Stimulated activated CD8-positive, alpha-beta memory T cell treated with anti-CD3 and anti-CD28 coated beads, Interleukin-2, amount 100 ng/mL, for 1 hour (primary cell): ENCODE results near the gene RTKN.
"Not testable (repeated sequence)": the region's sequence is repeated elsewhere in the genome, so short reads cannot be mapped to it uniquely, and the experiment has no call there.

ENCODE experiments used
- DNase-seq, 2 donors: peaks; one replicate each; pipeline ENCODE4 v3.0.0-alpha.2; 2020; ENCODE audit warnings: low read depth in 2 of 2

Gene RTKN, protein sequence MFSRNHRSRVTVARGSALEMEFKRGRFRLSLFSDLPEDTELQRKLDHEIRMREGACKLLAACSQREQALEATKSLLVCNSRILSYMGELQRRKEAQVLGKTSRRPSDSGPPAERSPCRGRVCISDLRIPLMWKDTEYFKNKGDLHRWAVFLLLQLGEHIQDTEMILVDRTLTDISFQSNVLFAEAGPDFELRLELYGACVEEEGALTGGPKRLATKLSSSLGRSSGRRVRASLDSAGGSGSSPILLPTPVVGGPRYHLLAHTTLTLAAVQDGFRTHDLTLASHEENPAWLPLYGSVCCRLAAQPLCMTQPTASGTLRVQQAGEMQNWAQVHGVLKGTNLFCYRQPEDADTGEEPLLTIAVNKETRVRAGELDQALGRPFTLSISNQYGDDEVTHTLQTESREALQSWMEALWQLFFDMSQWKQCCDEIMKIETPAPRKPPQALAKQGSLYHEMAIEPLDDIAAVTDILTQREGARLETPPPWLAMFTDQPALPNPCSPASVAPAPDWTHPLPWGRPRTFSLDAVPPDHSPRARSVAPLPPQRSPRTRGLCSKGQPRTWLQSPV

DNA sequence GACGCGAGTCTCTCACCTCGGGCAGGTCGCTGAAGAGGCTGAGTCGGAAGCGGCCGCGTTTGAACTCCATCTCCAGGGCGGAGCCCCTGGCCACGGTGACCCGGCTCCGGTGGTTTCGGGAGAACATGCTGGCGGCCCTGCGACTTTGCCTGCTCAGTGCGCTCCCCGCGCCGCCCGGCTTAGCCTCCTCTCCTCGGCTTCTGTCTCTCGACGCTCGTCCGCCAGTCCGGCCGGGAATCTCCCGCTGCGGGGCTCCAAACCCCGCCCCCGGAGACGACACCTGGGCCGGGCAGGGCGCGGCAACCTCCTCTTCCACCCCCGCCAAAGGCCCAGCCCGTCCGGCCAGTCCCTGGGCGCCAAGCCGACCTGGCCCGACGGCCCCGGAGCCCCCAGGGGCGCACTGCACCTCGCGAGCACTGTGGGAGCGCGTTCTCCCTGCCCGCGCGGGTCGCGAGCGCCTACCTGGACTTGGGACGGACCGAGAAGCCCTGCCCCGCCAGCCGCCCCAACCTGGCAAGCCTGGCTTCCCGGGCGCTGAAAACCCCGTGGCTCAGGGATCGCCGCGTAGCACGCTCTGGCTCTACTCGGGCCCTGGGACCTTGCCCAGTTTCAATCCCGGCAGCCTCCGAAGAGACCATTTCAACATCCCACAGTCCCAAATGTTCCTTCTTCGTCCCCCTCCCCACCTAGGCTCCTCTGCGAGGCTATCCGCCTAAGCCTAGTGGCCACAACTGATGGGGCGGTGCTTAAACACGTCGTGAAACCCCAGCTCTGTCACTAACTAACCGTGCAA, at the start of gene RTKN:
Gene RTKN (minus strand): TSS at position 248 of the 793 bp plus-strand sequence. CDS start 121 bp downstream, at position 127.
- DNase-seq, result peak in 1 of 2 donors; percentile 11

DNA sequence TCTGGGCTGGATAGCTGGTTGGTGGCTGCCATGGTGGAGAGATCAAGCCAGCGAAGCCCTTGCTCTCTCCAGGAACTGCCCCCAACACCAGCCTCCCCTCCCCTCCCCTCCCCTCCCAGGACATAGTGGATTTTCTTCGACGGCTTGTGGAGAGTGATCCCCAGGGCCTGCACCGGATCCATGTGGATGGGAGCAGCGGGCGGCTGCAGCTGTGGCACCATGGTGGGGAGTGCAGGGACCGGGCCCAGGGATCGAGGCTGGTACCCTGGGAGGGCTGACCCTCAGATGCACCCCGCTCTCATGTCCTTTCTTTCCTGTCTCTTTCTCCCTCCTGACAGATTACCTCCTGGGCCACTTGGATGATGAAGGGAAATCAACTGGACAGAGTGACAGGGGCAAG, 48.2 kb upstream of the RTKN start:
- DNase-seq, result no peak

DNA sequence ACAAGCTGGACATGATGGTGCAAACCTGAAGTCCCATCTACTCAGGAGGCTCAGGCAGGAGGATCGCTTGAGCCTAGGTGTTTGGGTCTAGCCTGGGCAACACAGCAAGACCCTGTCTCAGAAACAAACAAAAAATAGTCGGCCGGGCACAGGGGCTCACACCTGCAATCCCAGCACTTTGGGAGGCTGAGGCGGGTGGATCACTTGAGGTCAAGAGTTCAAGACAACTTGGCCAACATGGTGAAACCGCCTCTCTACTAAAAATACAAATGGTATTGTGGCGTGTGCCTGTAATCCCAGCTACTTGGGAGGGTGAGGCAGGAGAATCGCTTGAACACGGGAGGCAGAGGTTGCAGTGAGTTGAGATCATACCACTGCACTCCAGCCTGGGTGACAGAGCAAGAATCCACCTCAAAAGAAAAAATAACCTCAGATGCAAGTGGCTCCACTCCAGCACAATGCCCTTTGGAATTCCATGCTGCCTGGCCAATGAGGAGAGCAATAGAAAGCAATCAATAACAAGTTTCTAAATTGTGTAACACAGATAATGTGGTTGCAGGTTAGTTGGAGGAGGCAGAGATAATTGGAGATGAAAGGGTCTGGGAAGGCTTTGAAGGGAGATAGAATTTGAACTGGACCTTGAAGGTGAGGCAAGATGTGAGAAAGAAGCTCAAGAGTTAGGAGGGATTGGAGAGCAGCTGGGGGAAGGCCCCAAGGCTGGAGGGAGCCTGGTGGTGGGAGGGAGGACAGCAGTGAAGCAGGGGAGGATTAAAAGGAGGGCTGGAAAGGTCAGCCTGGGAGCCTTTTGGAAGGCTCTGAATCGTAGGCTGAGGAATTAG, 47.1 kb upstream of the RTKN start:
- no peak for DNase-seq

DNA sequence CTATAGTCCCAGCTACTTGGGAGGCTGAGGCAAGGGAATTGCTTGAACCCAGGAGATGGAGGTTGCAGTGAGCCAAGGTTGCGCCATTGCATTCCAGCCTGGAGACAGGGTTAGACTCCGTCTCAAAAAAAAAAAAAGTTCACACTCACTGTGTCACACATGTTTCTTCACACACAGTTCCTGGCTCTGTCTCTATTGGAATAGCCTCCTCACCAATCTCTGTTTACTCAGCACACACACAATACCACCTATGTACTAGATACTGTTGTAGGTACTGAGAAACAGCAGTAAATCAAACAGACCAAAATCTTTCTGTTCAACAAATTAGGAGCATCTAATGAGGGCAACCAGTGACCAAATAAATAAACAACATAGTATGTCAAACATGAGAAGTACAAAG, 44.4 kb upstream of the RTKN start:
- DNase-seq, result no peak

DNA sequence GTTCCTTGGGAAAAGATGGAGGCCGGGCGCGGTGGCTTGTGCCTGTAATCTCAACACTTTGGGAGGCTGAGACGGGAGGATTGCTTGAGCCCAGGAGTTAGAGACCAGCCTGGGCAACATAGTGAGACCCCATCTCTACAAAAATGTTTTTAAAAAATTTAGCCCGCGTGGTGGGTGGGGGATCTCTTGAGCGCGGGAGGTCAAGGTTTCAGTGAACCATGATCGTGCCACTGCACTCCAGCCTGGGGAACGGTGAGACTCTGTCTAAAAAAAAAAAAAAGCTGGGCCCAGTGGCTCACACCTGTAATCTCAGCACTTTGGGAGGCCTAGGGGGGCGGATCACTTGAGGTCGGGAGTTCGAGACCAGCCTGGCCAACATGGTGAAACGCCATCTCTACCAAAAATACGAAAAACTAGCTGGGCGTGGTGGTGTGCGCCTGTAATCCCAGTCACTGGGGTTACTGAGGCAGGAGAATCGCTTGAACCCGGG, 42.0 kb upstream of the RTKN start:
- DNase-seq, result not testable (repeated sequence)

DNA sequence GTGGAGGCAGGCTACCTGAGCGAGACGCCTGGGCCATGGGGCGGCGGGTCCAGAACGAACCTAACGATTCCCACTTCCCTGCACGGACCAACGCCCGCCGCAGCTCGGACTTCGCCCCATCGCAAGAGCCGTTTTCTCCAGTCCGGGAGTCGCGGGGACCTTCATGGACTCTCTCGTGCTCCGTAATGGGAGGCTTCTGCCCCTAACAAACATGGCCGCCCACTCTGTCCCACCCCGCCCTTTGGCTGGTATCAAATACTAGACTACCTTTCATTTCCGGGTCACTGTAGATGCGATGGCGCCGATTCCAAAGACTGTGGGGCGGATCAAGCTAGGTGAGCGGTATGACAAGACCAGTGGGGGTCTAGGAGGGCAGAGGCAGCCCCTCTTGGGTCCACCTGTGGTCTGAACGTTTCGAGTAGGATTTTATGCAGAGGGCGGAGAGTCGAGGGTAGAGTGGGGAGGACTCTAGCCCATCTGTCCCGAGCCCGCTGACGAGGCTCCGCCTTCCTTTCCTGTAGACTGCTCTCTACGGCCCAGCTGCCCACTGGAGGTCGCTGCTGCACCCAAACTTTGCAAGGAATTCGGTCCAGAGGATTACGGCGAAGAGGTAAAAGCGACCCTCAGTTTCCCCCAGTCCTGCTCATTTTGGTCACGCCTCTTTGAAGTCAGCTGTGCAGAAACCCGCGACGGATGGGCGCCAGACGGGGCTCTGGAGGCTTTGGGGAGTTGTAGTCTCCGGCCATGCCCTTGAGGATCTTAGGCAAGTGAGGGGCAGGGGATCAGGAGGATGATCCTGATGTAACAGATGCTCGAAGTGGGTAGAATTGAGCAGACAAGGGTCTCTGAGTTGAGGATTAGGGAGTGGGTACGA, 41.3 kb upstream of the RTKN start, which contains the start of the genes CCDC142 and TTC31:
Gene CCDC142 (minus strand): TSS at position 198 of the 874 bp plus-strand sequence. CDS start 161 bp downstream, at position 37.
Gene TTC31 (plus strand): TSS at position 281 of the 874 bp plus-strand sequence. CDS start 15 bp downstream, at position 296.
- peak; percentile 82 to 88 for DNase-seq

DNA sequence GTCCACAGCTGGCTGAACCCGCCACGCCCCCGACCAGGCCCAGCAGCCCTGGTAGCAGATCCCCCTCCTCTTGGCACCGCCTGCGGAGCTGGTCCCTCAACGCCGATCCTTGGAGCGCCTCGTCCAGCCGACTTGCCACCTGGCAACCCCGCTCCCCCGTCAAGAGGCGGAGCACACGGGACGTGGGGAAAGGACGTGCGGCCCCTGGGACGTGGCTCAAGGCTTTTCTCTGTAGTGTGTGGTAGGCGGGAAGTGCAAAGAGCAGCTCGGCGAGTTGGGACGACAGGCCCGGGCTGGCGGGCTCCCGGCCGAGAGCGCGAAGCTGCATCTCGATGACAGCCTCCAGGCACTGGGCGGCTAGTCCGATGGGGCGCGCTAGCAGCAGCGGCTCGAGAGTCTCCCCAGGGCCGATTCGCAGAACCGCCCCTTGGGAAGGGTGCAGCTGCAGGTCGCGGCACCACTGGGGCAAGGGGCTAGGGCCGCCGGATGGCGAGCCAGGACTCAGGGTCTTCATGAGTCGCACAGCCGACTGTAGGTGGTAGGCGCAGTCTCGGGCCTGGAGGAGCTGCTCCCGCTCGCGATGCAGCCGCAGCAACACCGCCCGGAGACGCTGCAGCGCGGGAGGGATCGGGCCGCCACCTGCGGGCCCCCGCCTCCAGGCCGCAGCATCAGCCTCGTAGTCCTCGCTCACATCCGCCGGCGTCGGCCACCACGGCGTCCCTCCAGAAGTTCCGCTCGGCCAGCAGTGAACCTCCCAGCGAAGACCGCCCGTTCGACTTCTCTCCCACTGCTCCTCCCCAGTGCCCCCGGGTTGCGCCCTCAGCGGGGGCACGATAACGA, 40.4 kb upstream of the RTKN start:
- no peak for DNase-seq

DNA sequence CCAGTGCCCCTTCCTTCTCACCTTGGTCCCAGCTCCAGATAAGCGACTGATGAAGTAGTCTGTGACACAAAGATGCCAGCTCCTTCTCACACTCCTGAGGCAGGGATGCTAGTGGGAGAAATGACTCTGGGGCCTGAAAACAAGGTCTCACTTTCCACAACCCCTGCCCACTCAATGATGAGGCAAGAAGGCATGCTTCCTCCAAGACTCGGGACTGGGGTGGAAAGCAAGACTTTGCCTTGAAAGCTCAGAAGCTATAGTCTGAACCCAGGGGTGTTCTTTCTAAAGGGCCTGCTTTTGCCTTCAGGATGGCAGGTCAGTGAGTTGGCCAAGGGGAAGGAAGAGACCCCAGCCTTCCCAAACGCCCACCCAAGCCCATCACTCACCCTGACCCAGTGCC, 39.7 kb upstream of the RTKN start:
- no peak for DNase-seq

DNA sequence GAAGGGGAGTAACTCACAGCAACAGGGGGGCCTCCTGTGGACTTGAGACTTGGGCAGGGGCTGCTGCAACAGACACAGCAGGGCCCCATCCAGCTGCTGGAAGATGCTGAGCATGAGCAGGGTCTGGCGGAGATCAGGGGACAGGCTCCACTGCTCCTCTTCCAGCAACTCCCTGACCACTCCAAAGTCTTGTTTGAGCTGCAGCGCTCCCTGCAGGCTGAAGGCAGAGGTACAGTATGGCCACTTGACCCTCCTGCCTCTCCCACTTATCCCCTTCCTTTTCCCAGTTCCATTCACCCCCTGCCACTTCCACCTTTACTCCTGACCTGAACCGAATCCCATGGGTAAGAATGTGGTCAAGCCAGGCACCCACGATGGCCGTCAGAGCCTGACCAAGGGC, 33.2 kb upstream of the RTKN start:
- DNase-seq, result no peak

DNA sequence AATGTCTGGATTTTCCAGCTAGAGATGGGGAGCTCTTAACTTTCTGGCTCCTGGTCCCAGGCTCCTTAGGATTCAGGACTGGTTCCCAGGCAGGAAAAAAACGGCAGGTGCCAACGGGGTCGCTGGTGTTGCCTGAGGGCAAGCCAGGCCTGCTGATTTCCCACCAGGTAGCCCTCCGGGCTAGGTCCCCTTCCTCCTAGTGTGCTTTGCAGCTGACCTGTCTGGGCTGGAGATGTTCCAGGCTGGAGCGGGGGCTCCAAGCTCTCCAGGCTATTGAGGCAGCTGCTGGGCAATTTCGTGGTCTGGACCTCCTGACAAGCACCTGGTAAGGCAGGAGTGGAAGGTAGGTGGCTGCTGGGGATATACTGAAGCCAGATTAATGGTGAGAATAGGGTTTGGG, 32.7 kb upstream of the RTKN start:
- DNase-seq, result no peak

DNA sequence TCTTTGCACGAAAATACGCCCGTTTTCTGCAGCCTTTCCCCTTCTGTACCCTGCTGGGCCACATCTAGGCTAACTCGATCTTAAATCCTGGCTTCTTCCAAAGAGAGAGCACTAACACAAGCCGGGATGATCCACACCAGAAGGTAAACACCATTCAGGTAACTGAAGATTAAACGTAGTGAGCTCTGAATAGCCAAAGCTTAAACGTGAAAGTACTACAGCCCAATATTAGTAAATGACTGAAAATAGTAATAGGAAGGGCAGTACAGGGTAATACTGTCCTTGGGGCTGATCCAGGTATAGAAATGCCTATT, 31.2 kb upstream of the RTKN start:
- DNase-seq, result no peak

DNA sequence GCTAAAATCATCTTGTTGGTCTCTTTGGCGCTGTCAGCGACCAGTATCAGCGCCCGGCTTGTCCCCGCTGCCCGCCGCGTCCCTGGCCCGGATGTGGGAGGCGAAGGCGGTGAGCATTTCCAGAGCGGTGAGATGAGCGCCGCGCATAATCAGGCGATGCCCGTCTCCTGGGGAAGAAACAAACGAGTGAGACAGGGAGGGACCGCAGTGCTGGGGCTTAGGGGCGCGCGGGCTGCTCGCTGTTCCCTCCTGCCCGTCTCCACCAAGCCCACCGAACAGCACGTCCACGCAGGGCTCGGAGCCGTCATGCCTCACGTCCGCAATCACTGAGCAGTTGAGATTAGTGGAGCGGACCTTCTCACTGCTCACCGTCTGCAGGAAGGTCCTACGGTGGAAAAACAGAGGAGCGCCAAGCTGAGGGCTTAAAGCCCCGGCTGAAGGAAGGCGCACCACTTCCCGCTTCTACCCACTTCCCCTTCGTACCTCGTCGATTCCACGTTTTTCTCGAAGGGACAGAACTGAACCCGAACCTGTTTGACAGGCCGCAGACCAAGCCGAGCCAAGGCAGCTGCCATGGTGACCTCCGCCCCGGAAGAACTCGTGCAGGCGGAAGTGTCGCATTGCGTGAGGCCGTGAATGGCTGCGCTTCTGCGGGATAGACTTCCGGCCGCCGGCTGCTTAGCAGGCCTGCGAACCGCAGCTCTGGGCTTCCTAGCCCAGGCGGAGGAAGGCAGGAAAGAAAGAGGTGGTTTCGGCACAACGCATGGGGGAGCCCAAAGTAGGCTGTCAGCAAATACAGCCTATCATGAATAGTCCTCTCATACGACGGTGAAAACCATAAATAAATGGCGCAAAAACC, 30.6 kb upstream of the RTKN start, which contains the start of gene MRPL53:
Gene MRPL53 (minus strand): TSS at position 595 of the 859 bp plus-strand sequence. CDS start 20 bp downstream, at position 575.
- peak; percentile 93 to 94 for DNase-seq

DNA sequence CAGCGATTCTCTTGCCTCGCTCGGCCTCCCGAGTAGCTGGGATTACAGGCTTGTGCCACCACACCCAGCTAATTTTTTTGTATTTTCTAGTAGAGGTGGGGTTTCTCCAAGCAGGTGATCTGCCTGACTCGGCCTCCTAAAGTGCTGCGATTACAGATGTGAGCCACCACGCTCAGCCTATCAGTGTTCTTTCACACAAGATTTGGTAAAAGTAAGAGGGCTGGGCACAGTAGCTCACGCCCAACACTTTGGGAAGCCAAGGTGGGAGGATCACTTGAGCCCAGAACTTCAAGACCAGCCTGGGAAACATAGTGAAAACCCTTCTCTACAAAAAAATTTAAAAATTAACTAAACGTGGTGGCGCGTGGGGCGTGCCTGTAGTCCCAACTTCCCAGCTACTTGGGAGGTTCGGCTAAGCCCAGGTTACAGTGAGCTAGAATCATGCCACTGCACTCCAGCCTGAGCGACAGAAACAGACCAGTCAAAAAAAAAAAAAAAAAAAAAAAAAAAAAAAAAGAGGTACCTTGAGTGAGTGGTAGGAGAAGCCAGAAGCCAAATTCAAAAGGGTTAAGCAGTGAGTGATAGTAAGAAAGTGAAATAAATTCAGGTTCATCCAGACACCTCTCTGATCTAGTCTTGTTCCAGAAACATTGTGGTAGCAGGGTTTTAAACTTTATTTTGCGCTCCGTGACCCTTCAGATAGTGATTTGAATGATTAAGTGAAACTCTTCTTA, 29.8 kb upstream of the RTKN start:
- no peak for DNase-seq

DNA sequence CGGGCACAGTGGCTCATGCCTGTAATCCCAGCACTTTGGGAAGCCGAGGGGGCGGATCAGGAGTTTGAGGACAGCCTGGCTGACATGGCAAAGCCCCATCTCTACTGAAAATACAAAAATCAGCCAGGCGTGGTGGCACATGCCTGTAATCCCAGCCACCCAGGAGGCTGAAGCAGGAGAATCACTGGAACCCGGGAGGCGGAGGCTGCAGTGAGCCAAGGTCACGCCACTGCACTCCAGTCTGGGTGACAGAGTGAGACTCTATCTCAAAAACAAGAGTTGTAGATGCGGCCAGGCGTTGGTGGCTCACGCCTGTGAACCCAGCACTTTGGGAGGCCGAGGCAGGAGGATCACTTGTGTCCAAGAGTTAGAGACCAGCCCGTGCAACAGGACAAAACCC, 29.0 kb upstream of the RTKN start:
- DNase-seq, result not testable (repeated sequence)

DNA sequence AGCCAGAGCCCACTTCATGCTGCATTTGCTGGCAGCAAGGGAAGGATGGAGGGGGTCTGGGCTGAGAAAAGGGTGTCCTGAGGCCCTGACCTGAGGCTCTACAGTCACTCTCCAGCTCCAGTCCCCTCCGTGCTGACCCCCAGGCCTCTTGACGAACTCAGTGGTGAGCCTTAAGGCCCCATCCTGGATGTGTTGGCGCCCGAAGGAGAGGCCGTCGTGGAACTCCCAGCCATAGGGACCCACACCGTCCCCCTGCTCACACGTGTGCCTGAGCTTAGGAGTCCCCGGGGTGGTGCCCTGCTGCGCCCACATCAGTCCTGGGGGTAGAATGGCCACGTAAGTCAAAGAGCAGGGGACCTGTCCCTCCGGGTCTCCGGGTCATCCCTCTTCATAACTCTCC, 22.7 kb upstream of the RTKN start:
- DNase-seq, result no peak

DNA sequence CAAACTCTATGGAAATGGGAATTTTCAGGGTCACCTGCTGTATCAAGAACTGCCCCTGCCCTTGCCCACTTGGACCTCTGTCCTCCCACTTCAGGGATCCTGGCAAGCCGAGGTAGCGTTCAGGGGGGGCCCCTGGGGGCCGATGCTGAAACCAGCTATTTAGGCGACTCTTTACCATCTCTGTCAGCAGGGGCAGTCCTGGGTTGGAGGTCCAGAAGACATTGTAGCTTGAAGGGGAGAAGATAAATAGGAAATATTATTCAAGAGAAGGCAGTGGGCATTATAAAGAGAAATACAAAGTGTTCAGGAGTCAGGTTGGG, 21.0 kb upstream of the RTKN start:
- no peak for DNase-seq

DNA sequence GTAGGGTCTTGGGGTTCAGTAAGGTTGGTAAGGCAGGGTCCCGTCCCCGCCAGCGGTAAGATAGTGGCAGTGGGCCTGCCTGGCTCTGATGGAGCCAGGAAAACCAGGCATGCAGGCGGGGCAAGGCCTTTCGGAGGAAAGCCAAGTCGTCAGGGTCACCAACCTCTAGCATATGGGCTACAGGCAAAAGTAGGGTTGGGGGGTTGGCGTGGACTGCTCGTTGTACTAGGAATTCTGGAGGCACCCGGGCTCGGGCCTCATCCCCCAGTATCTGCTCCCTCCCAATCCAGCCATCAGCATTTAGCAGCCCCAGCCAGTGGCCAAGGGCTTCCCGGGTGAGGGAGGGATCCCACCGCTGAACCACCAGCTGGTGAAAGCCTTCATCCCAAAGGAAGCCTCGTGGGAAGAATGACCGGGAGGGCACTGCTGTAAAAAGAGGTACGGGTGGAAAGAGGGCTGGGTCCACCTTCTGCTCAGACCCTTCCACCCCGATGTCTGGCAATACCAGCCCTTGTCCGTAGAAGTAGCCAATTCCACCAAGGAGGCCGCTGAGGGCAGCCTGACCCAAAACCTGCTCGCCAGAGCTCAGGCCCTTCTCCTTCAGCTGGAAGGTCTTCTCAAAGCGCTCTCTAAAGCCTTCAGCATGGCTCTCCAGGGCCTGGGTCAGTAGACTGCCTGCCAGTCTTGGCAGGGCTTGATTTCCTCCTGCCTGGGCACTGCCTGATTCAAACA, 20.5 kb upstream of the RTKN start:
- DNase-seq, result no peak
